Keratinocyte (primary cell): ENCODE measurements around the gene MGRN1. TPM values are rescaled to one million over a fixed set of nuclear protein-coding genes. Genes with fewer than 3 reads are reported as not detected.

Source experiments
- DNase-seq: peaks from one replicate; pipeline ENCODE4 v3.0.0-alpha.2; 2011; ENCODE audit warnings: low read depth, missing footprints, low spot score
- FAIRE-seq: peaks from 2 replicates; lab custom pipeline; 2011; peaks lifted over from hg19 to GRCh38; lab: Jason Lieb, UNC
- H2AFZ ChIP-seq: 2 replicates; pipeline ENCODE4 v1.6.0; 2012; ENCODE audit warnings: low read length, control low read depth, inconsistent platforms; ENCODE audit not compliant: control insufficient read depth
- H3K27ac ChIP-seq: 2 replicates; pipeline ENCODE4 v1.5.1; 2011; ENCODE audit warnings: low read length; ENCODE audit not compliant: control insufficient read depth, insufficient read depth
- H3K27me3 ChIP-seq: 3 replicates; pipeline ENCODE4 v1.6.0; 2011; ENCODE audit warnings: low read length; ENCODE audit not compliant: control insufficient read depth, insufficient read depth; ENCODE audit errors: extremely low read depth
- H3K36me3 ChIP-seq, 2 experiments: 2 replicates in 1 of 2; 3 replicates in 1 of 2; pipeline ENCODE4 v1.5.1; 2011; ENCODE audit warnings: low read length in 2 of 2, mild to moderate bottlenecking in 1 of 2; ENCODE audit not compliant: control insufficient read depth in 2 of 2, insufficient read depth in 2 of 2; ENCODE audit errors: extremely low read depth in 1 of 2
- H3K4me1 ChIP-seq: 3 replicates; pipeline ENCODE4 v1.5.1; 2011; ENCODE audit warnings: low read length; ENCODE audit not compliant: control insufficient read depth, insufficient read depth; ENCODE audit errors: extremely low read depth
- H3K4me2 ChIP-seq: 3 replicates; pipeline ENCODE4 v1.6.0; 2011; ENCODE audit warnings: low read depth, low read length; ENCODE audit not compliant: control insufficient read depth, insufficient read depth; ENCODE audit errors: extremely low read depth
- H3K4me3 ChIP-seq, 3 experiments: fragments of 200-600 bp in 1 of 3; sonication (generic) in 1 of 3; 2 replicates in 2 of 3; 3 replicates in 1 of 3; pipeline ENCODE4 v1.5.1; 2011 to 2016; ENCODE audit warnings: low read length in 3 of 3, mild to moderate bottlenecking in 3 of 3, control low read depth in 2 of 3, inconsistent platforms in 1 of 3, low read depth in 1 of 3, mixed read lengths in 1 of 3, mixed run types in 1 of 3, moderate library complexity in 1 of 3; ENCODE audit not compliant: control insufficient read depth in 2 of 3, insufficient read depth in 2 of 3; ENCODE audit errors: extremely low read depth in 1 of 3
- H3K79me2 ChIP-seq: 2 replicates; pipeline ENCODE4 v1.6.0; 2012; ENCODE audit warnings: low read length; ENCODE audit not compliant: control insufficient read depth, insufficient read depth
- H3K9ac ChIP-seq: 3 replicates; pipeline ENCODE4 v1.6.0; 2011; ENCODE audit warnings: low read length; ENCODE audit not compliant: control insufficient read depth, insufficient read depth; ENCODE audit errors: extremely low read depth
- H3K9me1 ChIP-seq: 3 replicates; pipeline ENCODE4 v1.6.0; 2011; ENCODE audit warnings: low read length; ENCODE audit not compliant: control insufficient read depth, insufficient read depth; ENCODE audit errors: extremely low read depth
- H3K9me3 ChIP-seq: 2 replicates; pipeline ENCODE4 v1.5.1; 2012; ENCODE audit warnings: low read depth, low read length; ENCODE audit not compliant: control insufficient read depth
- H4K20me1 ChIP-seq: 3 replicates; pipeline ENCODE4 v1.6.0; 2011; ENCODE audit warnings: low read length; ENCODE audit not compliant: control insufficient read depth, insufficient read depth; ENCODE audit errors: extremely low read depth
- EZH2 ChIP-seq: IDR thresholded peaks from one replicate; pipeline ENCODE4 v1.6.1; 2012; ENCODE audit warnings: inconsistent platforms, mild to moderate bottlenecking, low read length, moderate library complexity
- dilution Hi-C: fragments of 300-500 bp; cut with MboI; formaldehyde crosslinking; loops from one replicate; pipeline ENCODE4 v1.7.0; 2020; ENCODE audit warnings: low sequenced_read_pairs; ENCODE audit not compliant: extremely low pct_ligation_motif_present
- polyA plus RNA-seq, 5 experiments: library from polyadenylated mRNA; depleted of rRNA in 3 of 5; stranded (reverse) in 3 of 5; stranded (forward) in 1 of 5; unstranded in 1 of 5; fragments of >200 nt; gene quantifications; 1 replicate in 1 of 5; 2 replicates in 3 of 5; 3 replicates in 1 of 5; pipeline versions ENCODE4 v1.2.1 to v1.2.3, GENCODE V29; 2011 to 2012; ENCODE audit warnings: missing spikeins in 2 of 5, low read depth in 1 of 5, low replicate concordance in 1 of 5
- TF ChIP-seq, protein P1 (sequence below), 3 experiments: IDR thresholded peaks in 1 of 3; conservative IDR thresholded peaks in 1 of 3; optimal IDR thresholded peaks in 1 of 3; 2 replicates in 2 of 3; 3 replicates in 1 of 3; pipeline versions ENCODE3 to v1.5.1; 2011; ENCODE audit warnings: low read length in 3 of 3, mild to moderate bottlenecking in 3 of 3, moderate library complexity in 2 of 3, control low read depth in 1 of 3, inconsistent platforms in 1 of 3; ENCODE audit not compliant: insufficient read depth in 2 of 3; ENCODE audit errors: extremely low read depth in 1 of 3

MGRN1 gene
- polyA plus RNA-seq, 1 donor (not counting 4 experiments of a cell fraction or from before 2014, with no cell fraction given), result 1.9 TPM

DNA sequence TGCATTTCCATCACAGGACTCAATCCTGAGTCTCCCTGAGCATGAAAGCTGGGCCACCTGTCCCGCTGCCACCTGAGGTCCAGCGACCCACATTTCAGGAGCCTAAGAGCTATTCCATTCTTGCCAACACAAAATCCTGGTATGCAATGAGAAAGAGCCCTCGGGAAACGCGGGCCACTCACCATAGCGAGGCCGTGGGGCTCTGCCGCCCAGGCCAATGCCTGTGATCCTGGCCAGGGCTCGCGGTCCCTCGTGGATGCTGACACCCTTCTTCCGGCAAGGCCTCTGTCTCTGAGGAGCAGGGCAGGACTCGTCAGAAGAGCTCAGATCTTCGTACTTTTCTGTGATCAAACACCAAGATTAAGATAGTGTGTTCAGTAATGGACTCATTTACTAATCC is 80.3 kb downstream of the MGRN1 start:
- H3K4me2 ChIP-seq, result no peak overlapping the region
- FAIRE-seq (no peak), DNase-seq (no peak)
- dilution Hi-C loops, result no loop called here
- no peaks in the 10 kb centered on the region for H3K9me1 ChIP-seq
- no peak for TF ChIP-seq EZH2
- TF ChIP-seq, protein P1, sequence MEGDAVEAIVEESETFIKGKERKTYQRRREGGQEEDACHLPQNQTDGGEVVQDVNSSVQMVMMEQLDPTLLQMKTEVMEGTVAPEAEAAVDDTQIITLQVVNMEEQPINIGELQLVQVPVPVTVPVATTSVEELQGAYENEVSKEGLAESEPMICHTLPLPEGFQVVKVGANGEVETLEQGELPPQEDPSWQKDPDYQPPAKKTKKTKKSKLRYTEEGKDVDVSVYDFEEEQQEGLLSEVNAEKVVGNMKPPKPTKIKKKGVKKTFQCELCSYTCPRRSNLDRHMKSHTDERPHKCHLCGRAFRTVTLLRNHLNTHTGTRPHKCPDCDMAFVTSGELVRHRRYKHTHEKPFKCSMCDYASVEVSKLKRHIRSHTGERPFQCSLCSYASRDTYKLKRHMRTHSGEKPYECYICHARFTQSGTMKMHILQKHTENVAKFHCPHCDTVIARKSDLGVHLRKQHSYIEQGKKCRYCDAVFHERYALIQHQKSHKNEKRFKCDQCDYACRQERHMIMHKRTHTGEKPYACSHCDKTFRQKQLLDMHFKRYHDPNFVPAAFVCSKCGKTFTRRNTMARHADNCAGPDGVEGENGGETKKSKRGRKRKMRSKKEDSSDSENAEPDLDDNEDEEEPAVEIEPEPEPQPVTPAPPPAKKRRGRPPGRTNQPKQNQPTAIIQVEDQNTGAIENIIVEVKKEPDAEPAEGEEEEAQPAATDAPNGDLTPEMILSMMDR (optimal IDR thresholded peaks at IDR 0.05 in 1 of 3, IDR thresholded peaks at IDR 0.05 in 1 of 3, conservative IDR thresholded peaks at IDR 0.05 in 1 of 3; ENCODE audit: extremely low read depth in 1 of 3, insufficient read depth in 2 of 3, low read length in 3 of 3), result no peak
- no peak overlapping the region for H3K4me3 ChIP-seq
- no peaks in the 10 kb centered on the region for H3K9me3 ChIP-seq
- peaks cover 17 to 27% of the 10 kb centered on the region in 2 experiments for H3K36me3 ChIP-seq
- H2AFZ ChIP-seq, result no peak overlapping the region
- no peaks in the 10 kb centered on the region for H3K27me3 ChIP-seq
- H4K20me1 ChIP-seq, result no peaks in the 10 kb centered on the region
- no peaks in the 10 kb centered on the region for H3K79me2 ChIP-seq
- no peak overlapping the region for H3K9ac ChIP-seq
- H3K27ac ChIP-seq, result no peak overlapping the region
- peaks cover 3% of the 10 kb centered on the region for H3K4me1 ChIP-seq

DNA sequence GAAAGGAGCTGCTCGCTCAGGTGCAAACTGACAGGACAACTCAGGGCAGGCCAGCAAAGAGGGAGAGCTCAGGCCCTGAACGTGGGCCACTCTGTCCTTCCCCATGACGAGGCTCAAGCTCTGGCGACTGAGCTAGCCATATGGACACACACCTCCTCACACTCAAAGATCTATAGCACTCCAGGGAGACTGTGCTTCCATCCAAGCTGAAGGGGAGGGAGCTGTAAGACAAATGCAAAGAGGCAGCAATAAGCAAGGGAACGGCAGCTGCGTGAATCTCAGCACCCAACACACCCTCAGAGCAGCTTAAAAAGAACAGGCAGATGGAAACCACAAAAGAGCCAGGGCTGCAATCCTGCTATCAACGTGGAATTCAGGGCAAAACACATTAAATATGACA is 82.2 kb downstream of the MGRN1 start:
- Histone ChIP-seq H2AFZ (no peak overlapping the region), H3K27ac (no peak overlapping the region), H3K4me1 (no peaks in the 10 kb centered on the region), H3K9me3 (no peaks in the 10 kb centered on the region), H3K9me1 (no peaks in the 10 kb centered on the region), H3K27me3 (no peaks in the 10 kb centered on the region), H3K4me3 (no peak overlapping the region), H3K4me2 (no peak overlapping the region), H4K20me1 (no peaks in the 10 kb centered on the region), H3K36me3 (peaks cover 12 to 14% of the 10 kb centered on the region in 2 experiments), H3K79me2 (no peaks in the 10 kb centered on the region), H3K9ac (no peak overlapping the region)
- no peak for DNase-seq
- no peak for FAIRE-seq
- no peak for TF ChIP-seq EZH2
- TF ChIP-seq, protein P1 (optimal IDR thresholded peaks at IDR 0.05 in 1 of 3, IDR thresholded peaks at IDR 0.05 in 1 of 3, conservative IDR thresholded peaks at IDR 0.05 in 1 of 3; ENCODE audit: extremely low read depth in 1 of 3, insufficient read depth in 2 of 3, low read length in 3 of 3), result no peak
- dilution Hi-C loops, result no loop called here
